ENCODE data around the gene LRFN5. TPM values are rescaled to one million over a fixed set of nuclear protein-coding genes. Genes with fewer than 3 reads are reported as not detected.

The LRFN5 gene
- total and polyA plus RNA-seq, 10 of the 15 experiments (the other 5 are each of a cell fraction or from before 2014, with no cell fraction given): 0.06 to 1.2 TPM; not detected in 8

GRCh38 chr14:41607966-41608663 is 1.4 kb downstream of the LRFN5 start:
- ChIA-PET CTCF (no interaction called here), SMC1A (ENCODE audit: uncharacterized antibody, unreplicated experiment) (no interaction called here), RAD21 (ENCODE audit: unreplicated experiment) (no interaction called here), POLR2A (no interaction called here)
- Histone ChIP-seq H3K27me3 (replicated peaks in 1 of 2; ENCODE audit: control insufficient read depth in 2 of 2, insufficient read depth in 2 of 2, low read length in 1 of 2) (peaks cover 10 to 13% of the 10 kb centered on the region in 2 experiments), H4K20me1 (ENCODE audit: control insufficient read depth, insufficient read depth) (no peaks in the 10 kb centered on the region), H3K9me3 (replicated peaks; ENCODE audit: control insufficient read depth, insufficient read depth, low read length) (no peaks in the 10 kb centered on the region; the same call in 2 of the 3 replicates), H2AFZ (ENCODE audit: control insufficient read depth, low read depth, low read length) (no peak overlapping the region), H3K36me3 (ENCODE audit: control insufficient read depth in 2 of 2, insufficient read depth in 2 of 2, low read length in 1 of 2) (no peaks in the 10 kb centered on the region), H3K4me3 (no peak overlapping the region), H3K79me2 (ENCODE audit: control insufficient read depth, insufficient read depth, low read length) (no peaks in the 10 kb centered on the region), H3K4me1 (ENCODE audit: control insufficient read depth, insufficient read depth, low read length) (no peaks in the 10 kb centered on the region), H3K9ac (ENCODE audit: control insufficient read depth, insufficient read depth, low read length) (no peak overlapping the region), H3K4me2 (ENCODE audit: control insufficient read depth, insufficient read depth) (no peak overlapping the region), H3K27ac (ENCODE audit: control insufficient read depth, insufficient read depth) (no peak overlapping the region)
- in situ Hi-C loops (cut with MboI) (loop anchor here (25.0 kb wide), 1 partner anchor 1621 kb away; no protein-coding TSS in a partner anchor), intact Hi-C loops (cut with micrococcal nuclease; ENCODE audit: unreplicated experiment) (loop anchor here (10.0 kb wide), 1 partner anchor 323 kb away; no protein-coding TSS in a partner anchor)
- ATAC-seq: no peak
- 5% methylated on average over 36 of the region's 55 CpGs for whole genome bisulfite sequencing (ENCODE audit: insufficient coverage, insufficient replicate concordance, low lambda C conversion rate, missing lambda C conversion rate)
- no peak for FAIRE-seq
- DNase-seq (ENCODE audit: low read depth, low spot score): no peak
- no TSS peak for BruUV-seq (replicated peaks)
- TF ChIP-seq, protein P1, sequence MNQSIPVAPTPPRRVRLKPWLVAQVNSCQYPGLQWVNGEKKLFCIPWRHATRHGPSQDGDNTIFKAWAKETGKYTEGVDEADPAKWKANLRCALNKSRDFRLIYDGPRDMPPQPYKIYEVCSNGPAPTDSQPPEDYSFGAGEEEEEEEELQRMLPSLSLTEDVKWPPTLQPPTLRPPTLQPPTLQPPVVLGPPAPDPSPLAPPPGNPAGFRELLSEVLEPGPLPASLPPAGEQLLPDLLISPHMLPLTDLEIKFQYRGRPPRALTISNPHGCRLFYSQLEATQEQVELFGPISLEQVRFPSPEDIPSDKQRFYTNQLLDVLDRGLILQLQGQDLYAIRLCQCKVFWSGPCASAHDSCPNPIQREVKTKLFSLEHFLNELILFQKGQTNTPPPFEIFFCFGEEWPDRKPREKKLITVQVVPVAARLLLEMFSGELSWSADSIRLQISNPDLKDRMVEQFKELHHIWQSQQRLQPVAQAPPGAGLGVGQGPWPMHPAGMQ (IDR thresholded peaks at IDR 0.05; ENCODE audit: borderline replicate concordance): no peak
- TF ChIP-seq PAX5 (IDR thresholded peaks at IDR 0.05; ENCODE audit: borderline replicate concordance, low read depth, low read length): no peak
- TF ChIP-seq BHLHE40 (IDR thresholded peaks at IDR 0.05; ENCODE audit: borderline replicate concordance in 1 of 2, low read depth in 2 of 2, low read length in 1 of 2): no peak
- no peak for TF ChIP-seq SMAD5 (IDR thresholded peaks at IDR 0.05; ENCODE audit: low read depth)
- no peak for TF ChIP-seq NFYA (IDR thresholded peaks at IDR 0.05; ENCODE audit: borderline replicate concordance, low read depth, low read length)
- TF ChIP-seq NFXL1 (IDR thresholded peaks at IDR 0.05; ENCODE audit: borderline replicate concordance): no peak
- no peak for TF ChIP-seq BACH1 (IDR thresholded peaks at IDR 0.05; ENCODE audit: borderline replicate concordance)
- no peak for TF ChIP-seq SUPT20H (IDR thresholded peaks at IDR 0.05; ENCODE audit: borderline replicate concordance, control insufficient read depth, low read depth, low read length)
- no peak for TF ChIP-seq CEBPZ (IDR thresholded peaks at IDR 0.05; ENCODE audit: low read depth, low read length)
- no peak for TF ChIP-seq ZNF622 (IDR thresholded peaks at IDR 0.05)
- TF ChIP-seq CHD1 (IDR thresholded peaks at IDR 0.05; ENCODE audit: low read depth, low read length): no peak
- TF ChIP-seq NFIC (IDR thresholded peaks at IDR 0.05; ENCODE audit: low read depth, low read length): no peak
- no peak for TF ChIP-seq WRNIP1 (IDR thresholded peaks at IDR 0.05; ENCODE audit: borderline replicate concordance, low read depth, low read length)
- TF ChIP-seq POU2F2 (IDR thresholded peaks at IDR 0.05; ENCODE audit: borderline replicate concordance, low read depth, low read length): no peak
- no peak for TF ChIP-seq KLF5 (IDR thresholded peaks at IDR 0.05; ENCODE audit: partially characterized antibody)
- TF ChIP-seq, protein P2, sequence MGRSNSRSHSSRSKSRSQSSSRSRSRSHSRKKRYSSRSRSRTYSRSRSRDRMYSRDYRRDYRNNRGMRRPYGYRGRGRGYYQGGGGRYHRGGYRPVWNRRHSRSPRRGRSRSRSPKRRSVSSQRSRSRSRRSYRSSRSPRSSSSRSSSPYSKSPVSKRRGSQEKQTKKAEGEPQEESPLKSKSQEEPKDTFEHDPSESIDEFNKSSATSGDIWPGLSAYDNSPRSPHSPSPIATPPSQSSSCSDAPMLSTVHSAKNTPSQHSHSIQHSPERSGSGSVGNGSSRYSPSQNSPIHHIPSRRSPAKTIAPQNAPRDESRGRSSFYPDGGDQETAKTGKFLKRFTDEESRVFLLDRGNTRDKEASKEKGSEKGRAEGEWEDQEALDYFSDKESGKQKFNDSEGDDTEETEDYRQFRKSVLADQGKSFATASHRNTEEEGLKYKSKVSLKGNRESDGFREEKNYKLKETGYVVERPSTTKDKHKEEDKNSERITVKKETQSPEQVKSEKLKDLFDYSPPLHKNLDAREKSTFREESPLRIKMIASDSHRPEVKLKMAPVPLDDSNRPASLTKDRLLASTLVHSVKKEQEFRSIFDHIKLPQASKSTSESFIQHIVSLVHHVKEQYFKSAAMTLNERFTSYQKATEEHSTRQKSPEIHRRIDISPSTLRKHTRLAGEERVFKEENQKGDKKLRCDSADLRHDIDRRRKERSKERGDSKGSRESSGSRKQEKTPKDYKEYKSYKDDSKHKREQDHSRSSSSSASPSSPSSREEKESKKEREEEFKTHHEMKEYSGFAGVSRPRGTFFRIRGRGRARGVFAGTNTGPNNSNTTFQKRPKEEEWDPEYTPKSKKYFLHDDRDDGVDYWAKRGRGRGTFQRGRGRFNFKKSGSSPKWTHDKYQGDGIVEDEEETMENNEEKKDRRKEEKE (IDR thresholded peaks at IDR 0.05): no peak

Data from GM12878 (cell line).